GM12892 (cell line): Measurements from ENCODE around the gene DLX5. TPM values are rescaled to one million over a fixed set of nuclear protein-coding genes. Genes with fewer than 3 reads are reported as not detected.
"Not testable (repeated sequence)": the region's sequence is repeated elsewhere in the genome, so short reads cannot be mapped to it uniquely, and the experiment has no call there.

Source experiments
- DNase-seq: peaks from one replicate; pipeline ENCODE4 v3.0.0; 2011; ENCODE audit not compliant: insufficient read length
- FAIRE-seq: peaks from 2 replicates; lab custom pipeline; 2011; peaks lifted over from hg19 to GRCh38; lab: Jason Lieb, UNC
- POLR2A ChIP-seq: IDR thresholded peaks from 2 replicates; pipeline ENCODE4 v1.6.1; 2011; ENCODE audit warnings: low read depth, low read length, control low read depth
- POLR2AphosphoS5 ChIP-seq: IDR thresholded peaks from 2 replicates; pipeline ENCODE4 v1.6.1; 2011; ENCODE audit warnings: low read depth, low read length, control low read depth
- TAF1 ChIP-seq: IDR thresholded peaks from 2 replicates; pipeline ENCODE4 v1.6.1; 2011; ENCODE audit warnings: low read depth, mild to moderate bottlenecking, control low read depth, low read length, borderline replicate concordance
- polyA plus RNA-seq: library from polyadenylated mRNA; unstranded; fragments of >200 nt; gene quantifications from one replicate; pipeline ENCODE4 v1.2.1, GENCODE V29; 2012; ENCODE audit warnings: missing spikeins, inconsistent platforms; ENCODE audit not compliant: missing spikeins

Gene DLX5
- polyA plus RNA-seq, result not detected

DNA sequence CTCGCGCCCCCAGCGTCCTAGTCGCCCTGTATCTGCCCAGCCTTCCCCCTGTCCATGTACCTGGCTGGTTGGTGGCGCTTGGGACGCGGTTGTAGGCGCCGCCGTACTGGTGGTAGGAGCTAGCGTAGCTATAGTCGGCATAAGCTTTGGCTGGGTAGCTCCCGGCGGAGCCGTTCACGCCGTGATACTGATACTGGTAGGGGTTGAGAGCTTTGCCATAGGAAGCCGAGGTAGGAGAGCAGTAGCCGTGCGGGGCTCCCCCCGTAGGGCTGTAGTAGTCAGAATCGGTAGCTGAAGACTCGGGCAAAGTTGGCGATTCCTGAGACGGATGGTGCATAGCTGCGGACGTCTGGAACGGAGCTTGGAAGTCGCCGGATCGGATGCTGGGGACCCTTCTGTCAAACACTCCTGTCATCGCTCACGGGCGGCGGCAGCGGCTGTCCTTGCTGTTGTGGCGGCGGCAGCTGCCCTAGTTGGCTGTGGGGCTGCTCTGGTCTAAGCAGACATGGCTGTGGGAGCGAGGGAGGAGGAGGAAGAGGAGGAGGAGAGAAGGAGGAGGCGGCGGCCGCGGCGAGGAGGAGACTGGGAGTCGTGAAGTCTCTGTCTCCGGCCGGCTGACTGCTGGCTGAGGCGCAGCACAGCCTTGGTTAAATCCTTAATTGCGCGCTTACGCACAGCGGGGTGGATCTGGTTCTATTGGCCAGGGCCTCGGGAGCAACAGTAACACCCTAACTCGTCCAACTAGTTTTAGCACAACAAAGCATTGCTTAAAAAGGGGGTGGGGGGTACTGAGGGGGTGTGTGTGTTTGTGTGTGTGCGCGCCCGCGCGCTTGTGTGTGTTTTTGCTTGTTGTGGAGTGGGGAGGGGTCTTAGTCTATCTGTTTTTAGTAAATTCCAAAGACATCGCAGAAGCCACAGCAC, at the start of gene DLX5:
Gene DLX5 (minus strand): TSS at position 623 of the 921 bp plus-strand sequence. CDS start 208 bp downstream, at position 415.
- DNase-seq, result no peak
- FAIRE-seq, result no peak
- TF ChIP-seq TAF1, result no peak
- TF ChIP-seq POLR2A, result no peak
- no peak for TF ChIP-seq POLR2AphosphoS5

DNA sequence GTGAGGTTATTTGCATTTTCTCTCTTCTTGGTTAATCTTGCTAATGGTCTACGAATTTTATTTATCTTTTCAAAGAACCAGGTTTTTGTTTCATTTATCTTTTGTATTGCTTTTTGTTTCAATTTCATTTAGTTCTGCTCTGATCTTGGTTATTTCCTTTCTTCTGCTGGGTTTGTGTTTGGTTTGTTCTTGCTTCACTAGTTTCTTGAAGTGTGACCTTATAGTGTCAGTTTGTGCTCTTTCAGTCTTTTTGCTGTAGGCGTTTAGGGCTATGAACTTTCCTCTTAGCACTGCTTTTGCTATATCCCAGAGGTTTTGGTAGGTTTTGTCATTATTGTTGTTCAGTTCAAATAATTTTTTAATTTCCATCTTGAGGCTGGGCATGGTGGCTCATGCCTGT, 47.4 kb upstream of the DLX5 start:
- not testable (repeated sequence) for FAIRE-seq, DNase-seq

DNA sequence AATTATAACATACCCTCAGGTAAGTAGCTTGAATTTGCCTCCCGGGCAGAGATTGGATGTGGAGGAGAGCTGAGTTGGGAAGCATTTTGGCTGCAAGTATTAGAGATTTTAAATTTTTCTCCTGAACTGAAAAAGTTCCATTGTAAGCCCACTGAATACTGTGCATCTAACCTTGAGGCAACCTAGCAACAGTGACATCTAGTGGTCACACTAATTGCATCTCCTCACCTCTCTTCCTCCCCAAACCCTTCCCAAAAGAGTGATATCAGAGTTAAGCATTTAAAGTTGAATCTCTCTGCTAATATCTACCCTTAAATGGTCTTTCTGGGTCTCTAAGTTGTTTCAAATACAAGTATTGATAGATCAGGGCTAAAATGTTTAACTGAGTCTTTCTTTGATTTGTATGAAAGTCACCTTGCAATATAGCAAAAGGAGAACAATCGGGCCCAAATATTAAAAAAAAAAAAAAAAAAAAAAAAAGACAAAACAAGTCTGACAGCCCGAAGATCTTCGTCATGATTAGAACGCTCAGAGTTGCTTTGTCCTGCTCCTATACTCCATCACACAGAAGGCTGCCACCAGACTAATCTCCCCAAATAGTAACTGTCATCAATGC, 40.4 kb upstream of the DLX5 start:
- peak; percentile 69 for FAIRE-seq
- no peak for TF ChIP-seq POLR2AphosphoS5
- peak; percentile 19 for DNase-seq

DNA sequence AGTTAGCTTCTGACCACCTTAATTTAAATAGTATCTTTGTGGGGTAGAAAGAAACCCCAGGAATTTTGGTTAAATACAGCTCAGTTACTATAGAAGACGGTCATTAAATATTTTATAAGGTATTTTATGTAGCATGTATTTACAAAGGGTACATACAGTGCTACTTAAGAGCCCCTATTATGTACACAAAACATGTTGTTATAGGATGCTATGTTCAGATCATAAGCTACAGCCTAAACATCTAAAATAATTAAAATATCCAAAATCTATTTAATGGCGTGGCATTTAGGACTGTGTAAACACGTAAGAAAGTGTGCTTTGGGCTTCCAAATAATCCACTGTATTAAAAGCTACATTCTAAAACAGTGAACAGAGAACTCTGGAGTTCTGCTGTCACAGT, 39.4 kb upstream of the DLX5 start:
- DNase-seq (no peak), FAIRE-seq (no peak)
- TF ChIP-seq POLR2AphosphoS5, result no peak

DNA sequence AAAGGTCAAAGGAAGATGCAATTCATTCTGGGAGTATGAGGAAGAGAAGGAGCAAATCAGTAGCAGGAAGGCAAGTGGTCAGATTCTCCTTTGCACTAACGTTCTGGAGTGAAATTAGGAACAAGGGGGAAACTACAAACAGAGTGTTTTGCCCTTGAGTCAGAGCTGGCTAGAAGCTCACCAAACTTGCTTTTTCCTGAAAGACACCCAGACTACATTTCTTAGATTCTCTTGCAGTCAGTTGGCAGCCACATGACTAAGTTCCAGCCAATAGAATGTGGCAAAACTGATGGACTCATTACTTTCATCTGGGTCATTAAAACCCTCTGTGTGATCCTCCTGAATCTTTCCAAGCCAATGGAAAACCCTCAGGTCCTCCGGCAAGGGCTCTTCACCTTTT, 18.6 kb upstream of the DLX5 start:
- DNase-seq, result no peak
- TF ChIP-seq POLR2A, result no peak
- TF ChIP-seq TAF1, result no peak
- no peak for TF ChIP-seq POLR2AphosphoS5
- FAIRE-seq, result no peak

DNA sequence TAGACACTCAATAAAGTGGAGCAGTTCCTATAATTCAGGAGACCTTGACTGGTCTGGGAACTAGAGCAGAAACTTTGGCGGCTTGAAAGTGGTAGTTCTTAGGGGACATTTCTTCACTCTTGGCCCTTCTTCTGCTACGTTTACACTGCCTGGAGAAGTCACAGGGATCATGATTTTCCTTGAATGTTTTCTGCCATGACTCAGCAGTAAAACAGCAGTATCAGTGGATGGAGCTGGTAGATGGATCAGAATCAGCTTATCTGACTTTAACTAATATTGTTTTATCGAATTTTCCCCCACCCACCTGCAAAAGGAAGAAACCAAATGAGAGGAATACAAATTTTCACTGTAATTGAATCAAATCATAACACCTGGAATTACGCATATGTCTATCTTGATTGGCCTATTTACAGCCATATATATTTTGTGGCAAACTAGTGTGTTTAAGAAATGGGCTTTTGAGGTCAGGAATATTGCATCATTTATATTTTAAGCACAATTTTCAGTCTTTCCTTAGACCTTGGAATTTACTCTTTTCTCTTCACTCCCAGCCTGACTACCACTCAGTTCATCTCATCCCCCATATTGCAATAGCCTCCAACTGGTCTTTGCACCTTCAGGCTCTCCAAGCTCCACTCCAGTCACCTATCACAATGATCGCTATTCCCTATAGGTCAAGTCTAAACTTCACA, 14.9 kb upstream of the DLX5 start:
- no peak for DNase-seq
- FAIRE-seq, result no peak
- TF ChIP-seq POLR2AphosphoS5, result no peak
- TF ChIP-seq POLR2A, result no peak
- TF ChIP-seq TAF1, result no peak

DNA sequence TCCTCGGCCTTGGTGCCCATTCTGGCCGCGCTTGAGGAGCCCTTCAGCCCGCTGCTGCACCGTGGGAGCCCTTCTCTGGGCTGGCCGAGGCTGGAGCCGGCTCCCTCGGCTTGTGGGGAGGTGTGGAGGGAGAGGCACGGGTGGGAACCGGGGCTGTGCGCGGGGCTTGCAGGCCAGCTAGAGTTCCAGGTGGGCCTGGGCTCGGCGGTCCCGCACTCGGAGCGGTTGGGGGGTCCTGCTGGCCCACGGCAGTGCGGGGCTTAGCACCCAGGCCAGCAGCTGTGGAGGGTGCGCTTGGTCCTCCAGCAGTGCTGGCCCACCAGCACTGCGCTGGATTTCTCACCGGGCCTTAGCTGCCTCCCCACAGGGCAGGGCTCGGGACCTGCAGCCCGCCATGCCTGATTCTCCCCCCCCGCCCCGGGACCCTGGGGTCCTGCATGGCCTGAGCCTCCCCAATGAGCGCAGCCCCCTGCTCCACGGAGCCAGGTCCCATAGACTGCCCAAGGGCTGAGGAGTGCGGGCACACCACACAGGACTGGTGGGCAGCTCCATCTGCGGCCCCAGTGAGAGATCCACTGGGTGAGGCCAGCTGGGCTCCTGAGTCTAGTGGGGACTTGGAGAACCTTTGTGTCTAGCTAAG, 9.7 kb upstream of the DLX5 start:
- not testable (repeated sequence) for DNase-seq, FAIRE-seq

DNA sequence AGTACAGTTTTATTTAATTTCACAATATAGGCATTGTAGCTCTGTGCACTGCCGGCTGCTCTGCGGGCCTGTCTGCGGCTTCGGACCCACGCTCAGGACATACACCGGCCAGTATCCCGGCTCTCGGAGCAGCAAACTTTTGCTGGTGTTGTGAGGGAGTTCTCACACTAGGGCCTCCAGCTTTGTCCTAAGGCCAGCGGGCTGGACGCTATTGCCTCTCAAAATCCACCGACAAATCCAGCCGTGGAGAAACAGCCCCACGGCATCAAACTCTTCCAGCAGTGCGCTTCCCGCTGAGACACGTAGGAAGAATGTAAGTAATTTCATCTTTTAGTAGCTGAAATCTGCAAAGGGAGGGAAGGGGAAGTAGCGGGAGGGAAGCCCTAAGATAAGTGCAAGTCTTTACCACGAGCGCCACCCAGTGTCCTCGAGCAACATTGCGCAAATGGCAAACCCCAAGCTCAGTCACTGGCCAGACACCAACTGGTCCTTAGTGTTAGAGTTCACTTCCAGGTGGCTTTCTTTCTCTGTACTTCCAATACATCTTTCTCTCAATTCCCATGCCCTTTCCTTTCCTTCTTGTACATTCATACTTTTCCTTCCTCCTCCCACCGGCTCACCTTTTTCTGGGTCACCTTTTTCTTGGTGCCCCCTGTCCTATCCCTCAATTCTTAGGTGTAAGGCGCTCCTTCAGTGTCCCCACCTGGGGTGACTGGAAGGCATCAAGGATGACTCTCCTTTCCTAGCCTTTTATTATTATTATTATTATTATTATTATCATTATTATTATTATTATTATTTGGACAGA, 3.0 kb upstream of the DLX5 start:
- FAIRE-seq (peak; percentile 96), DNase-seq (no peak)
- no peak for TF ChIP-seq POLR2A

DNA sequence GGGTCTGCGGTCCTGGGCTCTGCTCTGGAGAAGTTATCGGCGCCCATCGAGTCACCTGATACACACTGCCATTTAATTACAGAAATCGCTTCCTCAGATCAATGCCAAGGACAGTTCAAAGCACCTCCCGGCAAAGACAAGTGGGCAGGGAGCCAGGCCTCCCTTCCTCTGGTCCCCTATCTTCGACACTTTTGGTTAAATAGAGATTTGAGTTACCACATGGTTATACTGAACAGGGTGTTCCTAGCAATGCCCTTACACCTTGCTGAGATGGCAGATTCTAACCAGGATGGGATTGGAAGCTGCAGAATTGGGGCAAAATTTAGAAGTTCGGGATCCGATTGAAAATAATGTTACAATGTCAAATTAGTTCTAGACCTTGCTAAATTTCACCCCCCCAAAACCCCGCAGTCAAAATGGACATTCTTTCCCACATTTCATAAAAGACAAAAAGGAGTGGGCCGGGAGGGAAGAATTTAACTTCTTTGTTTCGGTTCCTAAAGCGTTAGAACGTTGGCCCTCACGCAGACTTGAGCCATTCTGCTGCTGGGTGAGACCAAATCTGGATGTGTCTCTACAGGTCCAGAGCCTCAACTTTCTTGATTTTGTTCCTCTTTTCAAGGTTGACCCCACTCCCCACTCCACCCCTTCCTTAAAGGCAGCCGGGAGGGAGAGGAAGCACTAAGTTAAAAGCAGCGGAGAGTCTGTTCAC, 2.2 kb upstream of the DLX5 start:
- TF ChIP-seq POLR2A (no peak), TAF1 (no peak), POLR2AphosphoS5 (no peak)
- FAIRE-seq (no peak), DNase-seq (no peak)

DNA sequence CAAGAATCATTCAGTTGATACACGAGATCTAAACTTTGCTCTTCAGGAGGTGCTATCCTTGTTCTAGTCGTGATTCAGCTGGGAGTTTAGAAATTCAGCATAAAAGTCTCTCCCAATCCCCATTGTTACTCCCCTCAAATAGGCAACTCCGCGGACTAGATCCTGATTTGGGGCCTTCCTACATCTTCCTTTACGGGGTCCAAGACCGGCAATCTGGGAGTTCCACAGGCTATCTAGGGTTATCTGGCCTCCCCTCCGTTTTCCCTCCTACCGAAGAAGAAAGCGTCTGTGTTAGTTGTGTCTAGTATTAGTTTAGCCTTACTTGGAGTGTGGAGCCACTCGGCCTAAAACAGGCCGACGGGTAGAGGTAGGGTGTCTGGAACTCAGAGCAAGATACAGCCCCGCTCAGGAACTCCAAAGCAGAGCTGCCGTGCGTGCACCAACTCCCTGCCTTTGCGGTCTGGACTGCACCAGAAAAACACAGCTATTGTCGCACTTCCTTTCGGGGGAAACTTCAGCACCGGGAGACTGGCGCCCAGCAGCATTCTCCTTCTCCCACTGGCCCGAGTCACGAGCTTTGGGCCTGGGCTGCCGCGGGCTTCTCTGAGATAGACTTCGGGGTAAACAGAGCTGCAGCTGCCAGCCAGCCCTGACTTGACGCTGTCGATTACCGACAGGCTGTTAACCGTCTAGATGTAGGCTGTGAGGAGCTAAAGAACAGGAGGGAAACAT, 1.5 kb upstream of the DLX5 start:
- FAIRE-seq (no peak), DNase-seq (no peak)
- TF ChIP-seq TAF1, result no peak
- TF ChIP-seq POLR2AphosphoS5, result no peak
- no peak for TF ChIP-seq POLR2A
